Vagina (tissue), 2 donors: ENCODE measurements around the gene CHI3L1.

Experiments
- POLR2A ChIP-seq, 2 donors: fragments of 450-650 bp; IDR thresholded peaks; one replicate each; pipeline ENCODE4 v1.6.1; 2017; ENCODE audit warnings: antibody characterized with exemption in 2 of 2, mild to moderate bottlenecking in 2 of 2, moderate library complexity in 2 of 2
- POLR2AphosphoS5 ChIP-seq, 2 donors: sonication (generic); formaldehyde crosslinking; IDR thresholded peaks; one replicate each; pipeline ENCODE4 v1.9.0; 2017; ENCODE audit warnings: antibody characterized with exemption in 2 of 2, mild to moderate bottlenecking in 2 of 2, low read depth in 1 of 2; ENCODE audit not compliant: insufficient read depth in 1 of 2
- TF ChIP-seq, protein P1 (sequence below), 3 experiments: fragments of 450-650 bp in 2 of 3; fragments of 200-600 bp in 1 of 3; sonication (generic) in 1 of 3; IDR thresholded peaks; one replicate each; pipeline ENCODE4 v1.5.1; 2017 to 2019; ENCODE audit warnings: antibody characterized with exemption in 3 of 3, mild to moderate bottlenecking in 2 of 3, moderate library complexity in 2 of 3

DNA sequence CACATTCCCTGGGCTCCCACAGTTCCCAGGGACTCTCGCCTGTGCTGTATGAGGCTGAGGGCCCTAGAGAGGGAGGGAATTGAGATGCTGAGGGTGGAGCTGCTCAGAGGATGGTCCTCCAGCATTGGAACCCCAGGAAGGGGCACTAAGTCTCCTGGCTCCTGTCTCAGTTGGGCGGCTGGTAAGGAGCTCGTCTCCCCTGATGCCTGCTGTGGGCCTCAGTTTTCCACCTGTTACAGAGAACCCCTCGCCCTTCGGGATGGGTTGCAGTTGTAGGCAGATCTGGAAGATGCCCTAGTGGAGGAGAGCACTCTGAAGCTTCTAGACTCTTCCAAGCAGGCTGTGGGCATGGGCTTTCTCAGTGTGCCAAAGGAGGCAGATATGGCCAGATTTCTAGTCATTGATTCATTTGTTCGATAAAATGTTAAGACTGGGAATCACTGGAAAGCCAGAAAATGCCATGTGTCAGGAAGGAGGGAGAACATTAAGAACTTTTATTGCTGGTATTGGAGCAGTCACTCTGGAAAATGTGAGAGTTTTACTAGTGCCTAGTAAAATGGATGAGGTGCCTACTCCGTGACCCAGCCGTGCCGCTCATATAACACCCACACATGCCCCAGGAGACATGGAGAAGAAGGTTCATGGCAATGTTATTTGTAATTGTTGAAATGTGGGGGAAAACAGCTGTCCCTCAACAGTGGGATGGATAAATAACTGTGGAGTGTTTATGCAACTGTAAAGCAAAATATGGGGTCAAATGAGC, 10.1 kb downstream of the CHI3L1 start:
- TF ChIP-seq POLR2AphosphoS5 (IDR thresholded peaks at IDR 0.05; ENCODE audit: insufficient read depth in 1 of 2, low read depth in 1 of 2) (no peak), POLR2A (IDR thresholded peaks at IDR 0.05) (no peak)
- TF ChIP-seq, protein P1, sequence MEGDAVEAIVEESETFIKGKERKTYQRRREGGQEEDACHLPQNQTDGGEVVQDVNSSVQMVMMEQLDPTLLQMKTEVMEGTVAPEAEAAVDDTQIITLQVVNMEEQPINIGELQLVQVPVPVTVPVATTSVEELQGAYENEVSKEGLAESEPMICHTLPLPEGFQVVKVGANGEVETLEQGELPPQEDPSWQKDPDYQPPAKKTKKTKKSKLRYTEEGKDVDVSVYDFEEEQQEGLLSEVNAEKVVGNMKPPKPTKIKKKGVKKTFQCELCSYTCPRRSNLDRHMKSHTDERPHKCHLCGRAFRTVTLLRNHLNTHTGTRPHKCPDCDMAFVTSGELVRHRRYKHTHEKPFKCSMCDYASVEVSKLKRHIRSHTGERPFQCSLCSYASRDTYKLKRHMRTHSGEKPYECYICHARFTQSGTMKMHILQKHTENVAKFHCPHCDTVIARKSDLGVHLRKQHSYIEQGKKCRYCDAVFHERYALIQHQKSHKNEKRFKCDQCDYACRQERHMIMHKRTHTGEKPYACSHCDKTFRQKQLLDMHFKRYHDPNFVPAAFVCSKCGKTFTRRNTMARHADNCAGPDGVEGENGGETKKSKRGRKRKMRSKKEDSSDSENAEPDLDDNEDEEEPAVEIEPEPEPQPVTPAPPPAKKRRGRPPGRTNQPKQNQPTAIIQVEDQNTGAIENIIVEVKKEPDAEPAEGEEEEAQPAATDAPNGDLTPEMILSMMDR (IDR thresholded peaks at IDR 0.05): no peak
